Peyer's patch (tissue), 4 donors: Measurements from ENCODE around the gene MIPEP.

ENCODE experiments used
- POLR2A ChIP-seq, 2 donors: fragments of 450-650 bp; IDR thresholded peaks; one replicate each; pipeline ENCODE4 v1.5.1; 2017; ENCODE audit warnings: antibody characterized with exemption in 2 of 2, mild to moderate bottlenecking in 2 of 2, moderate library complexity in 2 of 2
- TF ChIP-seq, protein P1 (sequence below), 6 experiments: fragments of 450-650 bp in 4 of 6; fragments of 200-600 bp in 2 of 6; sonication (generic) in 1 of 6; IDR thresholded peaks; one replicate each; pipeline ENCODE4 v1.5.1; 2017 to 2019; ENCODE audit warnings: antibody characterized with exemption in 6 of 6, mild to moderate bottlenecking in 3 of 6, moderate library complexity in 1 of 6

- TF ChIP-seq POLR2A (IDR thresholded peaks at IDR 0.05) = no peak
- TF ChIP-seq, protein P1, sequence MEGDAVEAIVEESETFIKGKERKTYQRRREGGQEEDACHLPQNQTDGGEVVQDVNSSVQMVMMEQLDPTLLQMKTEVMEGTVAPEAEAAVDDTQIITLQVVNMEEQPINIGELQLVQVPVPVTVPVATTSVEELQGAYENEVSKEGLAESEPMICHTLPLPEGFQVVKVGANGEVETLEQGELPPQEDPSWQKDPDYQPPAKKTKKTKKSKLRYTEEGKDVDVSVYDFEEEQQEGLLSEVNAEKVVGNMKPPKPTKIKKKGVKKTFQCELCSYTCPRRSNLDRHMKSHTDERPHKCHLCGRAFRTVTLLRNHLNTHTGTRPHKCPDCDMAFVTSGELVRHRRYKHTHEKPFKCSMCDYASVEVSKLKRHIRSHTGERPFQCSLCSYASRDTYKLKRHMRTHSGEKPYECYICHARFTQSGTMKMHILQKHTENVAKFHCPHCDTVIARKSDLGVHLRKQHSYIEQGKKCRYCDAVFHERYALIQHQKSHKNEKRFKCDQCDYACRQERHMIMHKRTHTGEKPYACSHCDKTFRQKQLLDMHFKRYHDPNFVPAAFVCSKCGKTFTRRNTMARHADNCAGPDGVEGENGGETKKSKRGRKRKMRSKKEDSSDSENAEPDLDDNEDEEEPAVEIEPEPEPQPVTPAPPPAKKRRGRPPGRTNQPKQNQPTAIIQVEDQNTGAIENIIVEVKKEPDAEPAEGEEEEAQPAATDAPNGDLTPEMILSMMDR (IDR thresholded peaks at IDR 0.05) = no peak
These were observed 75.6 kb downstream of the MIPEP start for GRCh38 chr13:23813635-23814034.
